ENCODE results near the gene ARID1B. TPM values are rescaled to one million over a fixed set of nuclear protein-coding genes. Genes with fewer than 3 reads are reported as not detected.

ARID1B gene
- total and polyA plus RNA-seq, 10 of the 15 experiments (the other 5 are each of a cell fraction or from before 2014, with no cell fraction given): 24.7 to 133 (median 54.6) TPM

DNA sequence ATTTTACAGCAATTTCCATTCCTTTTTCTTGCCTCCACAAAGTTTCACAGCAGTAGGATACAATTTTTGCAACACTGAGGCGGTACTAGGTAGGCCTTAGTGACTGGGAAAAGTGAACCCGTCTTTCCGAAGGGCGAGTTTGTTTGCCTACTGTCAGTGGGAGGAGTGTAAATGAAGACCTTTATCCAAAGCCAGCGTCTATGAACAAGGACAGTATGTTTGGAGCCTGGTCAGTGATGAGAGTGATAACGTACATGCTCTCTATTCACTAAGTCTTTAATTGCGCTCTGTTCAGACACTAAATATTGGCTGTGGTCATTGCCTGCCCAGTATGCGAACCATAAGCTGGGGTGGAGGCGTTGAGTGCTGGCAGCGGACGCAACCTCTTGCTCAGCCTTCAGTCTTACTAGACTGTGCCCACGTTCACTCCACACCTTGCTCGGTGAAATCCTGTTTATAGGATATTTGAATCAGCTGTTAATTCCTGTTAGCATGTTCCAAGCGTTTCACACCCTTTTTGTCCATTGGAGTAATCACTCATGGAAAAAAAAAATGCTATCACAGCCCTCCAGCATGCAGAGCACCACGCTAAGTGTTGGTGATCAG lies 400.7 kb downstream of the ARID1B start (continued):
- no peak for TF ChIP-seq CBFB (IDR thresholded peaks at IDR 0.05; ENCODE audit: low read depth)
- no peak for TF ChIP-seq SMAD1 (IDR thresholded peaks at IDR 0.05; ENCODE audit: low read depth, partially characterized antibody)
- TF ChIP-seq MTA3 (IDR thresholded peaks at IDR 0.05; ENCODE audit: borderline replicate concordance, low read length): no peak
- TF ChIP-seq DPF2 (IDR thresholded peaks at IDR 0.05): no peak
- no peak for TF ChIP-seq RCOR1 (conservative IDR thresholded peaks at IDR 0.05; ENCODE audit: low read depth, low read length)
- TF ChIP-seq, protein P1, sequence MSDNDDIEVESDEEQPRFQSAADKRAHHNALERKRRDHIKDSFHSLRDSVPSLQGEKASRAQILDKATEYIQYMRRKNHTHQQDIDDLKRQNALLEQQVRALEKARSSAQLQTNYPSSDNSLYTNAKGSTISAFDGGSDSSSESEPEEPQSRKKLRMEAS (IDR thresholded peaks at IDR 0.05; ENCODE audit: low read depth, low read length): no peak
- TF ChIP-seq, protein P2, sequence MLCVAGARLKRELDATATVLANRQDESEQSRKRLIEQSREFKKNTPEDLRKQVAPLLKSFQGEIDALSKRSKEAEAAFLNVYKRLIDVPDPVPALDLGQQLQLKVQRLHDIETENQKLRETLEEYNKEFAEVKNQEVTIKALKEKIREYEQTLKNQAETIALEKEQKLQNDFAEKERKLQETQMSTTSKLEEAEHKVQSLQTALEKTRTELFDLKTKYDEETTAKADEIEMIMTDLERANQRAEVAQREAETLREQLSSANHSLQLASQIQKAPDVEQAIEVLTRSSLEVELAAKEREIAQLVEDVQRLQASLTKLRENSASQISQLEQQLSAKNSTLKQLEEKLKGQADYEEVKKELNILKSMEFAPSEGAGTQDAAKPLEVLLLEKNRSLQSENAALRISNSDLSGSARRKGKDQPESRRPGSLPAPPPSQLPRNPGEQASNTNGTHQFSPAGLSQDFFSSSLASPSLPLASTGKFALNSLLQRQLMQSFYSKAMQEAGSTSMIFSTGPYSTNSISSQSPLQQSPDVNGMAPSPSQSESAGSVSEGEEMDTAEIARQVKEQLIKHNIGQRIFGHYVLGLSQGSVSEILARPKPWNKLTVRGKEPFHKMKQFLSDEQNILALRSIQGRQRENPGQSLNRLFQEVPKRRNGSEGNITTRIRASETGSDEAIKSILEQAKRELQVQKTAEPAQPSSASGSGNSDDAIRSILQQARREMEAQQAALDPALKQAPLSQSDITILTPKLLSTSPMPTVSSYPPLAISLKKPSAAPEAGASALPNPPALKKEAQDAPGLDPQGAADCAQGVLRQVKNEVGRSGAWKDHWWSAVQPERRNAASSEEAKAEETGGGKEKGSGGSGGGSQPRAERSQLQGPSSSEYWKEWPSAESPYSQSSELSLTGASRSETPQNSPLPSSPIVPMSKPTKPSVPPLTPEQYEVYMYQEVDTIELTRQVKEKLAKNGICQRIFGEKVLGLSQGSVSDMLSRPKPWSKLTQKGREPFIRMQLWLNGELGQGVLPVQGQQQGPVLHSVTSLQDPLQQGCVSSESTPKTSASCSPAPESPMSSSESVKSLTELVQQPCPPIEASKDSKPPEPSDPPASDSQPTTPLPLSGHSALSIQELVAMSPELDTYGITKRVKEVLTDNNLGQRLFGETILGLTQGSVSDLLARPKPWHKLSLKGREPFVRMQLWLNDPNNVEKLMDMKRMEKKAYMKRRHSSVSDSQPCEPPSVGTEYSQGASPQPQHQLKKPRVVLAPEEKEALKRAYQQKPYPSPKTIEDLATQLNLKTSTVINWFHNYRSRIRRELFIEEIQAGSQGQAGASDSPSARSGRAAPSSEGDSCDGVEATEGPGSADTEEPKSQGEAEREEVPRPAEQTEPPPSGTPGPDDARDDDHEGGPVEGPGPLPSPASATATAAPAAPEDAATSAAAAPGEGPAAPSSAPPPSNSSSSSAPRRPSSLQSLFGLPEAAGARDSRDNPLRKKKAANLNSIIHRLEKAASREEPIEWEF (IDR thresholded peaks at IDR 0.05; ENCODE audit: insufficient replicate concordance, low read depth, low read length): no peak
- TF ChIP-seq RB1 (IDR thresholded peaks at IDR 0.05; ENCODE audit: borderline replicate concordance): no peak
- no peak for TF ChIP-seq SUPT20H (IDR thresholded peaks at IDR 0.05; ENCODE audit: borderline replicate concordance, control insufficient read depth, low read depth, low read length)
- TF ChIP-seq, protein P3, sequence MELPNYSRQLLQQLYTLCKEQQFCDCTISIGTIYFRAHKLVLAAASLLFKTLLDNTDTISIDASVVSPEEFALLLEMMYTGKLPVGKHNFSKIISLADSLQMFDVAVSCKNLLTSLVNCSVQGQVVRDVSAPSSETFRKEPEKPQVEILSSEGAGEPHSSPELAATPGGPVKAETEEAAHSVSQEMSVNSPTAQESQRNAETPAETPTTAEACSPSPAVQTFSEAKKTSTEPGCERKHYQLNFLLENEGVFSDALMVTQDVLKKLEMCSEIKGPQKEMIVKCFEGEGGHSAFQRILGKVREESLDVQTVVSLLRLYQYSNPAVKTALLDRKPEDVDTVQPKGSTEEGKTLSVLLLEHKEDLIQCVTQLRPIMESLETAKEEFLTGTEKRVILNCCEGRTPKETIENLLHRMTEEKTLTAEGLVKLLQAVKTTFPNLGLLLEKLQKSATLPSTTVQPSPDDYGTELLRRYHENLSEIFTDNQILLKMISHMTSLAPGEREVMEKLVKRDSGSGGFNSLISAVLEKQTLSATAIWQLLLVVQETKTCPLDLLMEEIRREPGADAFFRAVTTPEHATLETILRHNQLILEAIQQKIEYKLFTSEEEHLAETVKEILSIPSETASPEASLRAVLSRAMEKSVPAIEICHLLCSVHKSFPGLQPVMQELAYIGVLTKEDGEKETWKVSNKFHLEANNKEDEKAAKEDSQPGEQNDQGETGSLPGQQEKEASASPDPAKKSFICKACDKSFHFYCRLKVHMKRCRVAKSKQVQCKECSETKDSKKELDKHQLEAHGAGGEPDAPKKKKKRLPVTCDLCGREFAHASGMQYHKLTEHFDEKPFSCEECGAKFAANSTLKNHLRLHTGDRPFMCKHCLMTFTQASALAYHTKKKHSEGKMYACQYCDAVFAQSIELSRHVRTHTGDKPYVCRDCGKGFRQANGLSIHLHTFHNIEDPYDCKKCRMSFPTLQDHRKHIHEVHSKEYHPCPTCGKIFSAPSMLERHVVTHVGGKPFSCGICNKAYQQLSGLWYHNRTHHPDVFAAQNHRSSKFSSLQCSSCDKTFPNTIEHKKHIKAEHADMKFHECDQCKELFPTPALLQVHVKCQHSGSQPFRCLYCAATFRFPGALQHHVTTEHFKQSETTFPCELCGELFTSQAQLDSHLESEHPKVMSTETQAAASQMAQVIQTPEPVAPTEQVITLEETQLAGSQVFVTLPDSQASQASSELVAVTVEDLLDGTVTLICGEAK (IDR thresholded peaks at IDR 0.05; ENCODE audit: borderline replicate concordance): no peak

Data from GM12878 (cell line).